ENCODE measurements around the gene SUSD3.

The SUSD3 gene

DNA sequence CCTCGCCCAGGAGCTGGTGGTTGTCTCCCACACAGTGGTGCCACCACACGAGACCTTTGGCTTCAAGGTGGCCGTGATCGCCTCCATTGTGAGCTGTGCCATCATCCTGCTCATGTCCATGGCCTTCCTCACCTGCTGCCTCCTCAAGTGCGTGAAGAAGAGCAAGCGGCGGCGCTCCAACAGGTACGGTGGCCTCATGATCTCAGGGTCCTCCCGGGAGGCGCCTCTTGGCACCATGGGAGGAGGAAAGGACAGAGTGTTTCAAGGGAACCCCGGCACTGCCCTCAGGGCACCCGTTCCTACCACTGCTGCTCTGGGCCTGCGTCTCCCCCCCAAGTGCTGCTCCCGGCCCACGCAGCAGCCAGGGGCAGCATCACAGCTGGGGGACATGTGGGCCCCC lies 19.3 kb downstream of the SUSD3 start:
- no peak for DNase-seq

DNA sequence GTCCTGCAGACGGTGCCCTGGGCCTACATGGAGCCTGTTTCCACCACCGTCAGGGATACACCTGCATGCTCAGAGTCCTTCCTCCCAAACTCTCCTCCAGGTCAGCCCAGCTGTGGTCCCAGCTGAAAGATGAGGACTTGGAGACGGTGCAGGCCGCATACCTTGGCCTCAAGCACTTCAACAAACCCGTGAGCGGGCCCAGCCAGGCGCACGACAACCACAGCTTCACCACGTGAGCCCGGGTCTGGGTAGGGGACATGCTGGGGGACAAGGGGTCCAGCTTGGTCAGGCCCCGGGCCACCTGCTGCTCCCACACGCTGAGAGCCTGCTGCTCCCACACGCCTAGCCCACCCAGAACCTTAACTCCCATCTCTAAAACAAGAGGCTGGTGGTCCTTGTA lies 20.9 kb downstream of the SUSD3 start:
- DNase-seq, result no peak

DNA sequence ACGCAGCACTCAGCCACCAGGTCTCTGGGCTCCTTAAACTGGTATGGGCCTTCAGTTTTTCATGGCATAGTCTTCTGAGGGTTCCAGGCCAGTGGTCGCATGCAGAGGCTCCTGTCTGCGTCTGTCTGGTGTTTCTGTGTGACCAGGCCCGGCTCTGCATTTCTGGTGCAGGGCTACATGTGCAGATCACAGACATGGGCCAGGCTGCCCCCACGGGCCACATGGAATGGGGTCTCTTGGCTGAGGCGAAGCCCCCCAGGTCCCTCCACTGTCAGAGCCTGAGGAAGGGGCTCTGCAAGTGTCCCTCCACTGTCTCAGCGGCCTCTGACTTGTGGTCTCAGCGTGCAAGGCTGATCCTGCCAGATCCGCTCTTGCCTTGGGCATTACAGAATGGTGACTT lies 21.9 kb downstream of the SUSD3 start:
- no peak for DNase-seq

DNA sequence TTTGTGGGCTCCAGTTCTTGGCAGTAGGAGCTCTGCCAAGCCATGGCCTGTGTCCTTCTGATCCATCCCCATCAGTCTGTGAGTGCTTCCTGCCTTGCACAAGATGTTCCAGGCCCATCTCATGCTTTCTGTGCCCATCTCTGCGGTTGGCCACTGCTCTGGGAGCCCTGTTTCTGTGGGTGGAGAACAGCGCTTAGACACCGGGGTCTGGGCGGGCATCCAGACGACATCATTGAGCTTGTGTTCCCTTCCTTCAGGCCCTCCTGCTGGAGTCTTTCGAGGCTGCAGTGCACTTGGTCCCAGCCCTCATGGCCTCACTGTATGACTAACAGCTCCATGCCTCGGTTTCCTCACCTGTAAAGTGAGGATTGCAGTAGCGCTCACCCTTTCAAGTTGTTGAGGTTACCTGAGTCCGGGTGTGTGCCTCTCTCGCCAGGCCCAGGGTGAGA lies 22.6 kb downstream of the SUSD3 start:
- no peak for DNase-seq

DNA sequence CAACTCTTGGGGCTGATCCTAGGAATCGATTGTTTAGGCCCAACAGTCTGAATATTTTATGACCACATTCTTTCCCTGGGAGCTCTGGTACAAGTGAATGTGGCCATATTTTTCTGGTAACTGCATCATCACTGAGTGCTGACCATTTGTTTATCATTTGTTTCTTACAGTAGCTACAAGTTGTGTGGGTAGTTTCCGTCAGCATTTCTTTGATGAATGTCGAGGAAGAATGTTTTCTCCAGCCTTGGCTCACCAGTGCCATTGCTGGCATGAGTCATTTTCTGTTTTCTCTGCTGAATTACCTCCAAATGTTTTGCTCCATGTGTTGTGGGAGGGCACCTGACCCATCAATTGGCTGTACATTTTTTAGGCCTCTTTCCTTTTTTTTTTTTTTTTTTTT lies 23.4 kb downstream of the SUSD3 start:
- DNase-seq, result no peak

DNA sequence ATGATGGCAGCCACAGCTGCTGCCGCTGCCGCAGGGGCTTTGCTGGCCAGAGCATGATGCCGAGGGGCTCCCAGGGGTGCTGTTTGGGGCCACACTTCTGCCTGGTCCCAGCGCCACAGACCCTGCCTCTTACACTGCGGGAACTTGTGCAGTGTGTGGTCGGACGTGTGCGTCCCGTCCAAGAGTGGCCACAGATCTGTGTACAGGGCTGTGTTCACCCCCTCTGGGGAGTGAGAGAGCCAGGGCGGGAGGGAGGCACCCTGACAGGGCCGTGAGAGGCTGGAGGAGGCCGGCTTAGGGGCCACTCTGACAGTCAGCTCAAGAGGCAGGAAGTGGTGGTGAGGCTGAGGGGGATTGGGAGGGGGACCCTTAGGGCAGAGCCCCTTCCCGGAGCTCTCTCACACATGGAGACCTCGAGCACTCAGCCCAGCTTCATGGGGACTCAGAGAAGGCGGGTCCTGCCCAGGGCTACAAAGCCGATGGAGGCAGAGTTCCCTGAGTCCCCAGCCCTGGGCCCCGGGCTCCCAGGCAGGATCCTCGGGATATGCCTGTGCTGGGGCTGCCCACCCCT lies 24.4 kb downstream of the SUSD3 start:
- DNase-seq, result no peak

DNA sequence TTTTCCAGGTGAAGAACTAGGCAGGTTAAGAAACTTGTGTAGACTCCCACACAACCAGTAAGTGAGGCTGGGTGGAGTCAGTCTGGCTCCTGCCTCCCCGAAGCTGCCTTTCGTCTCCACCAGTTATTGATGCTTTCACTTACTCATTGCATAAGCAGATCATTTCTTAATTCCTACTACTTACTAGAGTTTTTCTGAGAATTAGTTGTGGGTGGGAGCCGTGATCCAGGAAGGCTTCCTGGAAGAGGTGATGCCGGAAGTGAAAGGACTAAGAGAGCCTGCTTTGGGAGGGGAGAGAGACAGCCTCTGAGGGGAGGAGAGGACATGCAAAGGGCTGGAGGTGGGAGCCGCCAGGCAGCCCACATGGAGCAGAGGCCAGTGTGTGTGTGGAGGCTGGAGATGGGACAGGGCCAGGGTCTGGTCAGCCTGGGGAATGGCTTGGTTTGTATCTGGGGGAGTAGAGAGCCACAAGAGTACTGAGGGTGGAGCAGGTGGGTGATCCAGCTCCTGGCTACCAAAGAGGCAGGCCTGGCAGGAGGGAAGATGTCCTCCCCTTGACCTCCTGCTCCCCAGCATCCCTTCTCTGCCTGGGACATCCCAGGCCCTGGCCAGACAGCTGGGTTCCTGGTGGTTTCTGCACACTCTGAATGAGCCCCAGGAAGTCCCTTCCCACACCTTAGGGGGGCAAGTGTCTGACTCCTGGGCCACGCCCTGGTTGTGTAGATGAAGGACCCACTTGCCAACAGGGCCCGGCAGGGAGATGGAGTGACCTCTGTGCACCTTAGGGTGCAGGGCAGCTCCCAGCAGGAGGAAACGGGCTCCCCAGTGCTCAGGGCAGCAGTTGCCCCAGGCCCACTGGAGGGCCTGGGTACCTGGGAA lies 25.3 kb downstream of the SUSD3 start:
- no peak for DNase-seq

DNA sequence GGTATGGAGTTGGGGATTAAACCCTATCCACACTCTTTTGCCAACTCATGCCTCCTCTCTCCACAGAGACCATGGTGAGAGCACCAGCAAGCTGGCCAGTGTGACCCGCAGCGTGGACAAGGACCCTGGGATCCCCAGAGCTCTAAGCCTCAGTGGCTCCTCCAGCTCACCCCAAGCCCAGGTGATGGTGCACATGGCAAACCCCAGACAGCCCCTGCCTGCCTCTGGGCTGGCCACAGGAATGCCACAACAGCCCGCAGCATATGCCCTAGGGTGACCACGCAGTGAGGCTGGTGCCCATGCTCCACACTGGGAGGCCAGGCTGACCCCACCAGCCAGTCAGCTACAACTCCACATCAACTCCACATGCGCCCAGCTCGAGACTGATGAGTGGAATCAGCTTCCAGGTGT lies 26.0 kb downstream of the SUSD3 start:
- DNase-seq, result no peak

DNA sequence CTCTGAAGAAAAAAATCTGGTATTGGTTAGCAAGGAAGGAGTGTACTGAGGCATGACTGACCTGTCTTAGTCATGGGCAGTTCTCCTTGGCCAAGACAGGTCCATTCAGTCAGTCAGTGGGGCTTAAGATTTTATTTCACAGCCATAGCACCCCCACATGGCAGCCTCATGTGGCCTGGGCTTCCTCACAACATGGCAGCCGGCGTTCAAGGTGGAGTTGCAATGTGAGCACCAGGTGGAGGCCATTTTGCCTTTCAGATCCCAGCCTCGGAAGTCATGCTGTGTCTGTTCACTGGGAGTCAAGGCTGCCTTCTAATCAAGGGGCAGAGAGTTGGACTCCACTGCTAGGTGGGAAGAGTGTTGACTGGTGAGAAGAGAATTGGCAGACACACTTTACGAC lies 27.2 kb downstream of the SUSD3 start:
- DNase-seq, result no peak

DNA sequence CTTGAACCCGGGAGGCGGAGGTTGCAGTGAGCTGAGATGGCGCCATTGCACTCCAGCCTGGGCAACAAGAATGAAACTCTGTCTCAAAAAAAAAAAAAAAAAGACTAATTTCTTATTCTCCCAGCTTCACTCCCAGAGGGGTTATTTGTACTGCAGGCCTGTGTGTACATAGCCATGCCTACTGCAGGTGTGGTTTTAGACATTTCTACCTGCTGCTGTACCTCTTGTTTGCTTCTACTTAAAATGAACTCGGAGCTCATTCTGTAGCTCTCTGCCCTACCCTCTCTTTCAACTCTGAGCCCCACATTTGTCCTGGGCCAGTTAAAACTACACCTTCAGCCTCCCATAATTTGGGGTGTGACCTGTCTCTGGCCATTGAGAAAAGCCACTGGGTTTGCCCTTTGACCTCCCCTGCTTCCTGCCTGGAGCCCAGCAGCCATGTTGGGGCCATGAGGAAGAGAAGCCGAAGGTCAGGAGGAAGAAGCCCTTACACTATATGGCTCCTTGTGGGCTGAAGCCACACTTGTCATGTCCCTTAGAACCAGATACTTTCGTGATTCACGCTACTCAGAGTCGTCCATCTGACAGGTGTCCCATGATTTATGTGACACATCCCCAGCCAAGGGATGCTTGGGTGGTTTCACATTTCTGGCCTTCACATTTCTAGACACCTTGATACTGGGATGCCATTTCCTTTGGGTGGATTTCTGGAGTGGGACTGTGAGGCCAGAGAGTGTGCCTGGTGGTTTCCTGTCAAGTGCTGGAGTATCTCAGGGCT lies 28.1 kb downstream of the SUSD3 start:
- no peak for DNase-seq

DNA sequence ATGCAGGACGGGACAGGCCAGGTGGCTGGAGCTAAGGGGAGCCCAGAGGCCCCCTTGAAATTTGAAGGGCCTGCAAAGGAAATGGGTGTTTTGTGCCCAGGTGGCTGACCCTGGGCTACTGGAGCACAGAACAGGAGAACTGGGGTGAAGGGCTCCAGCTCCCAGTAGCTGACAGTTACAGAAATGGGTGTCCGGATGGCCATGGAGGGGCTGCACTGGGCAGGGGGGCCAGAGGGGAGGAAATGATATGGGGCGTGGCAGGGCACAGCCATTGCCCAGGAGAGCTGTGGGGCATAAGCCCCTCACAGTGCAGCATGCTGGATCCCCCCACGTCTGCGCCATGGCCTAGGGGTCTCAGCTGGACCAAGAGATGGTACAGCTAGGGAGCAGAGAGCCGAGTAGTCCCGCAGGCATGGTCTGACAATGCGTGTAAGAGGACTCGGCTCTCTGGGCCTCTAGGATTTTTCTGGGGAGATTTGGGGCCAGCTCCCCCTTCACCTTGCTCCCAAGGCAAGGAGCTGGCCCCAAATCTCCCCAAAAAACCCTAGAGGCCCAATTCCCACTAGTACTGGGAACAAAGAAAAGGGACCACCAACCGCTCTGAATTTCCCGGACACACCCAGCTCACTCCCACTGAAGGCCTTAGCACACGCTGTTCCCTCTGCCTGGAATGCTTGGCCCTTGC lies 29.6 kb downstream of the SUSD3 start:
- no peak for DNase-seq

DNA sequence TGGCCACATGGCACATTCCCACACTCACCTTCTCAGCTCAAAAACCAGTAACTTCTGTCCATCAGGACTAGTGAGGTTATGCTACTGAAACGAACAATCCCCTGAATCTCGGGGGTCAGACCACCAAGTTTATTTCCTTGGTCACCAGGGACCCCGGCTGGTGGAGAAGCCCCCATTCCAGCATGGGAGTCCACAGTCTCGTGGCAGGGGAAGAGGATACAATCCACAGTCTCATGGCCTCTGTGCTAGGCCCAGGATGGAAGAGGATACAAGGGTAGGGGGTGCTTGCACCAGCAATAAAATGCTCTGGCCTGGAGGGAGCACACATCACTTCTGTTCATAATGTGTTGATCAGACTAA lies 30.1 kb downstream of the SUSD3 start:
- DNase-seq, result no peak

DNA sequence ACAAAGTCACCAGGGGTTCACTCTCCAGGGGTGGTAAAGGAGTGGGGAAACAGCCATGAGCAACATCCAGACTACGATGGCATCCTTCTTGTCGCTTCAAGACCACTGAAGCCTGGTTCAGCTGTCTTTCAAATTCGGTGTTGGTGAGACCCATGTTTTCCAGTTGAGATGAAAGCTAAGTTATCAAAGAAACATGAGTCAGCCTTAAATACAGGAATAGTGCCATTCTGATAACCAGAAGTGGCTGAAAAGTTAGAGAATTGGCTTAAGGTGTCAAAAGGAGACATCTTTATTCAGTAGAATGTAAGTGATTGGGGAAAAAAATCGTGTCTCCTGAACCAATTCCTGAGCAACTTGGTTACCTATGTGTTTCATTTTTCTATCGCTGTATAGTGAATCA lies 30.5 kb downstream of the SUSD3 start:
- DNase-seq, result no peak

DNA sequence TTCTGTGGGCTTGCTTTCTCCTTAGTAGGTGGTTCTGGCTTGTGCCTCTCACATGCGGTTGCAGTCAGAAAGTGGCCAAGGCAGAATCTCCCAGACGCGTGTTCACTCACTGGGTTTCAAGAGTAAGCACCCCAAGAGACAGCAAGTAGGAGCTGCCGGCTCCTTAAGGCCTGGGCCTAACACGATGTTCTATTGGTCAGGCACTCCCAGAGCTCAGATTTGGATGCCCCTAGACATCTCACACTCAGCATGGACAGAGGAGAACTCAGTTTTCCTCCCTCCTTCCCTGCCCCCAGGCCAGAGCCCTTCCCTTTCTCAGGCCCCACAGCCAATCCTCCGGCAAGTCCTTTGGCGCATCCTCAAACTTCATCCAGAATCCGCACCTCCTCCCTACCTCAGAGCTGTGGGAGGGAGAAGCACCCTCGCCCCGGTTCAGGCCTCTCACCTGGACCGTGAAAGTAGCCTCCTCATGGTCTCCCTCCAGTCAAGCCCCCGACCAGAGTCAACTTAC lies 31.0 kb downstream of the SUSD3 start:
- no peak for DNase-seq

DNA sequence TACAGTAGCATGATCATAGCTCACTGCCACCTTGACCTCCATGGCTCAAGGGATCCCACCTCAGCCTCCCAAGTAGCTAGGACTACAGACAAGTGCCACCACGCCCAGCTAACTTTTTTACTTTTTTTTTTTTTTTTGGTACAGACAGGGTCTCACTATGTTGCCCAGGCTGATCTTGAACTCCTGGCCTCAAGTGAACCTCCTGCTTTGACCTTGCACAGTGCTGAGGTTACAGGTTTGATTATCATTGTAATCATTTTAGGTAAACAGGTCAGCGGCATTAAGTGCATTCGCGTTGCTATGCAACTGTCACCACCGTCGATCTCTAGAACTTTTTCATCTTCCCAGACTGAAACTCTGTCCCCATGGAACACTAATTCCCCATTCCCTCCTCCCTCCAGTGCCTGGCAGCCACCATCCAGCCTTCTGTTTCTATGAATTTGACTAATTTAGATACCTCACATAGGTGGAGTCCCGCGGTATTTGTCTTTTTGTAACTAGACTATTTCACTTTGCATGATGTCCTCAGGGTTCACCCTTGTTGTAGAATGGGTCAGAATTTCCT lies 31.7 kb downstream of the SUSD3 start:
- no peak for DNase-seq

DNA sequence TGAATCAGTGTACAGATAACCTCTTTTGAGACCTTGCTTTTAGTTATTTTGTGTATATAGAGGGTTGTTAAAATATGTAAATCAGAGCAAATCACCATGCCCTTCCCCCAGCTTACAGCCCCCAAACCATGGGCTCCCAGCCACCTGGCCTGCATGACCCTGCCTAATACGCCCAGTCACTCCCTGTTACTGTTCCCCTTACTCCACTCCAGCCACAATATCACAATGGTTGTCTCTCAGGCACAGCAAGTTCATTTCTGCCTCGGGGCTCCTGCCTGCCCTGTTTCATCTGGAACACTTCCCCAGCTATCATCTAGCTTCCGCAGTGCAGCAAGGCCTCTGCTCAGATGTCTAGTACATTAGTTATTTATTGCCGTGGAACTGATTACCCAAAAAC lies 32.6 kb downstream of the SUSD3 start:
- no peak for DNase-seq

DNA sequence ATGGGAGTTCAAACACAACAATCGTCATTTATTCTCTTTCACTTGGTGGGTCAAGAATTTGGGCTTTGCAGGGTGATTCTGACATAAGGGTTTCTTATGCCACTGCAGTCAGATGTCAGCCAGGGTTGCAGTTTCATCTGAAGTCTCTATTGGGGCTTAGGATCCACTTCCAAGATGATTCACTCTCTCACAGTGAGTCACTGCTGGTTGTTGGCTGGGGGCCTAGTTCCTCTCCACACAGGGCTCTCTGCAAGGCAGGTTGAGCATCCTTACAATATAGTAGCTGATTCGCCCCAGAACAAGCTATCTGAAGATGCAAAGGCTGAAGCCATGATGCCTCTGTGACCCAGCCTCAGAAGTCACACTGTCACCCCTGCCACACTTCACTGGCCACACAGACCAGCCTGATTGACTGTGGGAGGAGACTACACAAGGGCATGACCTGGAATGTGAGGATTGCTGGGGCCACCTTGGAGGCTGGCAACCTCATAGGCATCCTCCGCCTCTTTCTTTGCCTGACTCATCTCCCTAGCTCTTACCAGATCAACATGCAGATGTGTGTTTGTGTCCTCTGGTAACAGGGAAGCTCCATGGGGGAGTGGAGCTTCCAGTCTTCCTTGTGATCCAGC lies 33.1 kb downstream of the SUSD3 start:
- no peak for DNase-seq

DNA sequence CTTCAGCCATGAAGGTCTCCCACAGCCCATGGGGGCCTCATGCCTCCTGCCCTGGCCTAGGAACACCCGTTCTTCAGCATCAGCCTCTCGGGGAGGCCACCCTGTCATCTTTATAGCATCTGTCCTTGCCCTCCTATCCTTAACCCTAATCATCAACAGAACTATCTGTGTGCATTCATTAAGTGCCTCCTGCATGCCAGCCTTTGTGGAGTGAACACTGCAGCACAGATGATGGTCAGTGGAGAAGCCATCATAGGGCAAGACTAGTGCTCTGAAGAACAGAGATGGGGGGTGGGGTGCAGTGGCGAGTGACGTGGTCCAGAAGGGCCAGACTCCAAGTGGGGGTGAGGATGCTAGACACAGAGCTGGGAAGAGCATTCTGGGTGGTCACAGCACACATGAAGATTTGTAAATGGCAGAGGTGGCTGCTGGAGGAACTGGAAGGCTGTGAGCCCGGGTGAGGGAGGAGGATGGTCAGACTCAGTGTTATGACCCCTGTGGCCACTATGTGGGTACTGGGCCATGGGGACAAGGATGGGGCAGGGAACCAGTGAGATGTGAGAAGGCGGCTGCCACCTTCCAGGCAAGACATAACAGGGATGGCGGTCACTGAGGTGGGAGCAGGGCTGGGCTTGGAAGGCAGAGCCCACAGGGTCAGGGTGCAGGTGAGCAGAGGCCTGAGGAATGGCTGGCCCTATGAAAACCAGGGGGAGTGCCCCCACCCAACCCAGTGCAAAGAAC lies 33.9 kb downstream of the SUSD3 start:
- DNase-seq, result no peak

DNA sequence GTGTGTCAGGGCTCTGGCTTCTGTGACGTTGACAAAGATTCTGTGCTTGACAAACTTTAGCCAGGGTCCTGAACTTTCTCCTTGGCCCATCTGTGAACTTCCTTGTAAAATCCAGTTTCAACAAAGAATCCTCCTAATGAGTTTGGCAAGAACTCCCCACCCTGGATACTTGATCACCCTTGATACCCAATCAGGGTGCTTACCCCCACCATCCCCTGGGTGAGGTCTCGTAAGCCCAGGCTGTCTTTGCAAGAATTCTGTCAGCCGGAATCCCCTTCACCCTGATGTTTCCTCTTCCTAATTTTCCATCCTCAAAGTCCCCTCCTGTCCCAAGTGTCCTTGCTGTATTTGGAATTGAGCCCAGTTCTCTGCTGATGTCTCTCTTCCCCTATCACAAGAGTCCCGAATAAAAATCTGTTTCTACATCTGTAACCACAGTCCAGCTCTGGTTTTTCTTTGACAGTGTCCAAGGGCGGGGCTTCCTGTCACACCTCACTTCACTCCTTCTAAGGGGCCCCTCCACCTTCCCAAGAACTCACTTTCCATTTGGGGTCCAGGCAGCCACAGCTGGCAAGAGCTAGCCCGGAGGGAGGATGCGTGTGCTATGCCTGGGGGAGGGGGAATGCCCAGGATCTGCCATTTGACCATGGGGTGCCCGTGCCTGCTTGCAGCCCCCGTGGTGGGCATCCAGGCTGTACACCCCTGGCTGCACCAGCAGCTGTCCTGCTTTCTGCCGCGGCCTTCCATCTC lies 34.8 kb downstream of the SUSD3 start:
- no peak for DNase-seq

DNA sequence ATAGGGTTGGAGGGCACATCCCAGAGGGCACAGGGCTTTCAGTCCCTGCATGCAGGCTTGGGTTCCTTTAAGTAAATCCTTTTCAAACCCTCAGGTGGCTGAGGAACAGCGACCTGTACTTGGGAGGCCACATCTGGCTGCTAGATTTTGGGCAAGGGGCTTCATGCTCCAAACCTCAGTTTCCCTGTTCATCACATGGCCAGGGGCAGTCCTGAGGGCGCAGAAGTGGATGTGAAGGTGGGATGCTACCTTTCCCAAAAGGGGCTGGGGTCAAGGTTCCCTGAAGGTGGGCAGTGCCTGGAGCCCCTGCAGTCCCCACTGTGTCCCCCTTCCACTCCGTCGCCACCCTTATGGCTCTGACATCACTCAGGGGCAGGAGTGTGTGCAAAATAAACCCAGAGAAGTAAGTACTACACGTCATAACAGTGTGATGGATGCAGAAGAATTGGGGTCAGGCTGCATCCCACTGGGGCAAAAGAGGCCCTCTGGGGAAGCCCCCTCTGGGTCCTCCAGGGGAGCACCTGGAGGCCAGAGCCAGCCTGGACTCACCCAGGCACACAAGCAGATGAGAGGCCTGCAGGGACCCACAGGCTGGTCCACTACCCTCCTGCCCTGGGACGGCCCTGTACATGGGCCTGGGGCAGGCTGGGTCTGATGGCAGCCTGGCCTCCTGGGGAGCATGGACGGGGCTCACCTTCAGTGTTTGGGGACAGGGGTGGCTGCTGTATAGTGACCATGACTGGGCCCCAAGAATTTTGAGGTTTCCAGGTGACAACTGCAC lies 35.6 kb downstream of the SUSD3 start:
- no peak for DNase-seq
